Heart left ventricle (tissue), 16 donors: ENCODE results near the gene ITGA2. TPM values are rescaled to one million over a fixed set of nuclear protein-coding genes. Genes with fewer than 3 reads are reported as not detected.

Source experiments
- ATAC-seq, 4 donors: fragments of 200-7000 bp; cut with Tn5 transposase; one replicate each; pipeline ENCODE4 v1.9.1; 2020 to 2022; ENCODE audit warnings: moderate library complexity in 4 of 4, mild to moderate bottlenecking in 3 of 4, moderate number of reproducible peaks in 1 of 4
- DNase-seq, 5 donors: peaks; one replicate each; pipeline ENCODE4 v3.0.0-alpha.2; 2020
- H3K27ac ChIP-seq, 12 donors: fragments of 200-600 bp; sonication (generic) in 4 of 12; one replicate each; pipeline versions ENCODE4 v1.5.0 to v1.8.0; 2016 to 2022; ENCODE audit warnings: mild to moderate bottlenecking in 2 of 12
- H3K27me3 ChIP-seq, 9 donors: fragments of 200-600 bp; sonication (generic) in 2 of 9; one replicate each; pipeline versions ENCODE4 v1.5.1 to v1.8.0; 2016 to 2022; ENCODE audit warnings: mild to moderate bottlenecking in 3 of 9
- H3K36me3 ChIP-seq, 9 donors: fragments of 200-600 bp; sonication (generic) in 2 of 9; one replicate each; pipeline versions ENCODE4 v1.5.0 to v1.8.0; 2018 to 2022; ENCODE audit warnings: mild to moderate bottlenecking in 2 of 9
- H3K4me1 ChIP-seq, 12 donors: fragments of 200-600 bp; sonication (generic) in 4 of 12; one replicate each; pipeline versions ENCODE4 v1.5.0 to v1.8.0; 2016 to 2022; ENCODE audit warnings: mild to moderate bottlenecking in 3 of 12
- H3K4me3 ChIP-seq, 12 donors: fragments of 200-600 bp; sonication (generic) in 4 of 12; one replicate each; pipeline versions ENCODE4 v1.5.0 to v1.8.0; 2017 to 2022; ENCODE audit warnings: mild to moderate bottlenecking in 9 of 12, moderate library complexity in 4 of 12
- H3K9me3 ChIP-seq, 12 donors: fragments of 200-600 bp; sonication (generic) in 4 of 12; one replicate each; pipeline versions ENCODE4 v1.5.0 to v1.8.0; 2016 to 2022; ENCODE audit warnings: mild to moderate bottlenecking in 1 of 12
- POLR2A ChIP-seq, 2 donors: fragments of 450-650 bp; IDR thresholded peaks; one replicate each; pipeline ENCODE4 v1.6.1; 2017; ENCODE audit warnings: antibody characterized with exemption in 2 of 2, mild to moderate bottlenecking in 2 of 2, moderate library complexity in 2 of 2
- WGBS, 4 donors: extraction: QIAGEN DNeasy Blood & Tissue Kit in 2 of 4; methylation state at CpG; one replicate each; pipeline versions ENCODE4 v1.1.5 to v1.1.7; 2013 to 2018; 5-methylcytosine and 5-hydroxymethylcytosine counted together
- intact Hi-C, 10 donors: fragments of 100-400 bp; cut with DNase I; formaldehyde crosslinking; loops; one replicate each; pipeline versions ENCODE4 v1.11.1 to v1.14.2; 2022
- polyA plus RNA-seq, 2 donors: library from polyadenylated mRNA; stranded (reverse); fragments of 200-250 nt; gene quantifications; one replicate each; pipeline ENCODE4 v1.2.3, GENCODE V29; 2013
- total RNA-seq, 9 donors: library from RNA; depleted of rRNA in 2 of 9; stranded (reverse); fragments of >200 nt in 2 of 9; fragmentation: NEBNext Ultra II Directional in 3 of 9; extraction: Animal tissue kit (Norgen Biotek cat#: 25700) in 3 of 9; gene quantifications; one replicate each; pipeline versions ENCODE4 v1.1.0 to v1.2.4, GENCODE V29; 2016 to 2023
- TF ChIP-seq, protein P1 (sequence below), 12 donors: fragments of 200-600 bp; sonication (generic) in 4 of 12; IDR thresholded peaks; one replicate each; pipeline versions ENCODE4 v1.5.0 to v1.8.0; 2018 to 2022; ENCODE audit warnings: antibody characterized with exemption in 12 of 12, mild to moderate bottlenecking in 5 of 12
- donor health status: ischemic (EF 13 %, LVEDD 7.1; RV severe dilation, severe dysfunction).
- donor health status: healthy with polysubstance abuse.
- donor health status: DM: no; HTN: yes; CAD: no.
- donor health status: DM: no; HTN: no; CAD: no.
- donor health status: ischemic (EF 25% LVEDD 6.9; RV normal size, moderate dysfunction).
- donor health status: ischemic (EF 25% LVEDD 5.7; RV mildly dilated, moderate dysfunction).
- donor health status: healthy.
- donor health status: DM: yes; HTN: yes; CAD: no.
- donor health status: ischemic (EF 35%, LVEDD 5.7; RV mildly dilated, moderate dysfunction).
- donor health status: nonischemic (EF 11% LVEDD 7.7; RV severe dilation, severe dysfunction).
- donor health status: DM: yes; HTN: yes; CAD: no.
- donor health status: PGD.
- donor health status: ischemic (EF 29% LVEDD 5.4; RV normal size, mild dysfunction).
- donor health status: nonischemic (EF 23%, LVEDD 6.1; RV moderate dilation, normal function).

ITGA2 gene
- total and polyA plus RNA-seq, 11 donors, result 0.23 to 10.7 (median 1.00) TPM

- TF ChIP-seq, protein P1, sequence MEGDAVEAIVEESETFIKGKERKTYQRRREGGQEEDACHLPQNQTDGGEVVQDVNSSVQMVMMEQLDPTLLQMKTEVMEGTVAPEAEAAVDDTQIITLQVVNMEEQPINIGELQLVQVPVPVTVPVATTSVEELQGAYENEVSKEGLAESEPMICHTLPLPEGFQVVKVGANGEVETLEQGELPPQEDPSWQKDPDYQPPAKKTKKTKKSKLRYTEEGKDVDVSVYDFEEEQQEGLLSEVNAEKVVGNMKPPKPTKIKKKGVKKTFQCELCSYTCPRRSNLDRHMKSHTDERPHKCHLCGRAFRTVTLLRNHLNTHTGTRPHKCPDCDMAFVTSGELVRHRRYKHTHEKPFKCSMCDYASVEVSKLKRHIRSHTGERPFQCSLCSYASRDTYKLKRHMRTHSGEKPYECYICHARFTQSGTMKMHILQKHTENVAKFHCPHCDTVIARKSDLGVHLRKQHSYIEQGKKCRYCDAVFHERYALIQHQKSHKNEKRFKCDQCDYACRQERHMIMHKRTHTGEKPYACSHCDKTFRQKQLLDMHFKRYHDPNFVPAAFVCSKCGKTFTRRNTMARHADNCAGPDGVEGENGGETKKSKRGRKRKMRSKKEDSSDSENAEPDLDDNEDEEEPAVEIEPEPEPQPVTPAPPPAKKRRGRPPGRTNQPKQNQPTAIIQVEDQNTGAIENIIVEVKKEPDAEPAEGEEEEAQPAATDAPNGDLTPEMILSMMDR (IDR thresholded peaks at IDR 0.05), result no peak
- no peak for TF ChIP-seq POLR2A (IDR thresholded peaks at IDR 0.05)
- no peak overlapping the region for H3K27ac ChIP-seq
- peaks cover 0 to 14% (median 3%) of the 10 kb centered on the region in 12 donors for H3K4me1 ChIP-seq
- DNase-seq, result no peak
- H3K4me3 ChIP-seq, result no peak overlapping the region
- intact Hi-C loops, result no loop called here
- H3K9me3 ChIP-seq, result no peaks in the 10 kb centered on the region
- no peaks in the 10 kb centered on the region for H3K27me3 ChIP-seq
- H3K36me3 ChIP-seq, result peaks cover 0 to 6% (median 0%) of the 10 kb centered on the region in 9 donors
- peak in 2 of 4 donors; percentile 12 to 22 for ATAC-seq
- WGBS, 4 donors, result 46 to 99% (median 87%) methylated on average over 1 of the region's 1 CpG
Observed at GRCh38 chr5:53087621-53088121, 98.5 kb downstream of the ITGA2 start.

DNA sequence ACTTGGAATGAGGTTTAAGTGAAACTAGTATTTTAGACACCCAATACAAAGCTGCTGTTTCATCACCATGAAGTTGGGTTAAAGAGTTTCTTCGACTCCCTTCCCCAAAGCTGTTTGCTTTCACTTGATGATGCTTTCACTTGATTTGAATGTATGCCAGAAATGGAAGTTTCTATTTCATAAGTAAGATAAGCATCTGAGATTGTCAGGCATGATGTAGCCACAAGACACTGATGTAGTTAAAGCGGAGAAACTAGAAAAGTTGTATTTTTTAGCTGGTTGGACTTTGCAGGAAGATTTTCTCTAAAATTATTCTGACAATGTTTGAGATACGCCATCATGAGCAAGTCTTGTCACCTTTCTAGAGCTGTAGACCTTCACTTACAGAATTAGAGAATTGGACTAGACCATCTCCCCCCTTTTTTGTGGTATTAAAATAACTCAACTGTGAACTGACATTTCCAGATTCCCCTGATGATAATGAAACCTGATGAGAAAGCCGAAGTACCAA is 100.4 kb downstream of the ITGA2 start:
- Histone ChIP-seq H3K27me3 (no peaks in the 10 kb centered on the region), H3K4me3 (no peak overlapping the region), H3K27ac (no peak overlapping the region), H3K9me3 (no peaks in the 10 kb centered on the region), H3K4me1 (peaks cover 0 to 14% (median 3%) of the 10 kb centered on the region in 12 donors), H3K36me3 (peaks cover 0 to 6% (median 0%) of the 10 kb centered on the region in 9 donors)
- intact Hi-C loops, result no loop called here
- TF ChIP-seq POLR2A (IDR thresholded peaks at IDR 0.05), result no peak
- TF ChIP-seq, protein P1 (IDR thresholded peaks at IDR 0.05), result no peak
- ATAC-seq, result no peak
- WGBS, 4 donors, result 73 to 83% (median 82%) methylated on average over 4 of the region's 4 CpGs
- DNase-seq, result no peak

GRCh38 chr5:53090229-53090628 is 101.1 kb downstream of the ITGA2 start:
- WGBS, 4 donors, result 83 to 90% (median 88%) methylated on average over 5 of the region's 5 CpGs
- no peaks in the 10 kb centered on the region for H3K9me3 ChIP-seq
- H3K4me1 ChIP-seq, result peaks cover 0 to 14% (median 3%) of the 10 kb centered on the region in 12 donors
- no peak overlapping the region for H3K27ac ChIP-seq
- peaks cover 0 to 6% (median 0%) of the 10 kb centered on the region in 9 donors for H3K36me3 ChIP-seq
- no peak for TF ChIP-seq POLR2A (IDR thresholded peaks at IDR 0.05)
- TF ChIP-seq, protein P1 (IDR thresholded peaks at IDR 0.05), result no peak
- ATAC-seq (no peak), DNase-seq (no peak)
- H3K4me3 ChIP-seq, result no peak overlapping the region
- H3K27me3 ChIP-seq, result no peaks in the 10 kb centered on the region
- intact Hi-C loops, result loop anchor here in 2 of 10 donors (5.0 to 10.0 kb wide), 3 partner anchors 128 to 425 kb away; partner anchors contain the start of genes ITGA1 (in 1 of the 2) and PELO (in 1 of the 2)

- no peaks in the 10 kb centered on the region for H3K9me3 ChIP-seq
- TF ChIP-seq, protein P1 (IDR thresholded peaks at IDR 0.05), result no peak
- no peak for TF ChIP-seq POLR2A (IDR thresholded peaks at IDR 0.05)
- DNase-seq (no peak), ATAC-seq (peak in 2 of 4 donors; percentile 18 to 19)
- no peak overlapping the region for H3K27ac ChIP-seq
- H3K4me1 ChIP-seq, result peaks cover 0 to 14% (median 3%) of the 10 kb centered on the region in 12 donors
- WGBS, 4 donors, result 55 to 69% (median 67%) methylated on average over 2 of the region's 2 CpGs
- intact Hi-C loops, result loop anchor here in 2 of 10 donors (5.0 to 10.0 kb wide), 3 partner anchors 129 to 426 kb away; partner anchors contain the start of genes ITGA1 (in 1 of the 2) and PELO (in 1 of the 2)
- peaks cover 0 to 9% (median 0%) of the 10 kb centered on the region in 9 donors for H3K36me3 ChIP-seq
- H3K27me3 ChIP-seq, result no peaks in the 10 kb centered on the region
- H3K4me3 ChIP-seq, result no peak overlapping the region
Observed at GRCh38 chr5:53091289-53091688, 102.1 kb downstream of the ITGA2 start.
